SK-N-SH treated with all-trans-retinoic acid at 6 μM for 48 hours (cell line): ENCODE results near the gene CYP11A1.

Source experiments
- ARNTL ChIP-seq: fragments of 450-650 bp; formaldehyde crosslinking; IDR thresholded peaks from 2 replicates; pipeline ENCODE4 v1.5.0; 2020; ENCODE audit warnings: low read depth, mild to moderate bottlenecking, moderate library complexity, borderline replicate concordance
- ESRRG ChIP-seq: fragments of 250-450 bp; sonication (Bioruptor Pico); IDR thresholded peaks from 2 replicates; pipeline ENCODE4 v1.6.1; 2021; ENCODE audit warnings: mild to moderate bottlenecking
- ISL1 ChIP-seq: fragments of 250-450 bp; sonication (Bioruptor Pico); IDR thresholded peaks from 2 replicates; pipeline ENCODE4 v2.1.2; 2022; ENCODE audit warnings: mild to moderate bottlenecking, moderate library complexity
- OSR1 ChIP-seq: fragments of 250-450 bp; sonication (Bioruptor Pico); IDR thresholded peaks from 2 replicates; pipeline ENCODE4 v1.8.0; 2022; ENCODE audit warnings: moderate library complexity, mild to moderate bottlenecking, inconsistent platforms
- ZC3H10 ChIP-seq: fragments of 250-450 bp; sonication (Bioruptor Pico); IDR thresholded peaks from 2 replicates; pipeline ENCODE4 v1.5.1; 2021; ENCODE audit warnings: mild to moderate bottlenecking, moderate library complexity
- ZFP3 ChIP-seq: fragments of 250-450 bp; sonication (Bioruptor Pico); IDR thresholded peaks from 2 replicates; pipeline ENCODE4 v1.5.0; 2020; ENCODE audit warnings: mild to moderate bottlenecking, moderate library complexity
- ZNF70 ChIP-seq: fragments of 450-650 bp; formaldehyde crosslinking; IDR thresholded peaks from 2 replicates; pipeline ENCODE4 v1.5.0; 2020; ENCODE audit warnings: mild to moderate bottlenecking, moderate library complexity
- TF ChIP-seq, protein P1 (sequence below): fragments of 250-450 bp; sonication (Bioruptor Pico); IDR thresholded peaks from 2 replicates; pipeline ENCODE4 v1.5.1; 2020; ENCODE audit warnings: low read depth, mild to moderate bottlenecking, moderate library complexity

DNA sequence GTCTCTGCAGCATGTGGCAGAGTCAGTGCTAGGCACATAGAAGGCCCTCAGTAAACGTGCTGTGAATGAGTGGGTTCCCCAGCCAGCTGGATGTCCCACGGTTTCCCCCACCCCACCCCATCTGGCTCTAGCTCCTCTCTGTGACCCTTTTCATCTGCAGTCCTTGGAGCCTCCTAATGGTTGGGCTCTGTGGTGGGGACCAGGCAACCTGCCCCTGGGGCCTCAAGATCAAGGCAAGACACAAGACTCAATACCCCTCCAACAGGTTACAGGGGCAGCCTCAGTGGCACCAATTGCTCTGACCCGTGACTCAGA lies 17.1 kb upstream of the CYP11A1 start:
- TF ChIP-seq, protein P1, sequence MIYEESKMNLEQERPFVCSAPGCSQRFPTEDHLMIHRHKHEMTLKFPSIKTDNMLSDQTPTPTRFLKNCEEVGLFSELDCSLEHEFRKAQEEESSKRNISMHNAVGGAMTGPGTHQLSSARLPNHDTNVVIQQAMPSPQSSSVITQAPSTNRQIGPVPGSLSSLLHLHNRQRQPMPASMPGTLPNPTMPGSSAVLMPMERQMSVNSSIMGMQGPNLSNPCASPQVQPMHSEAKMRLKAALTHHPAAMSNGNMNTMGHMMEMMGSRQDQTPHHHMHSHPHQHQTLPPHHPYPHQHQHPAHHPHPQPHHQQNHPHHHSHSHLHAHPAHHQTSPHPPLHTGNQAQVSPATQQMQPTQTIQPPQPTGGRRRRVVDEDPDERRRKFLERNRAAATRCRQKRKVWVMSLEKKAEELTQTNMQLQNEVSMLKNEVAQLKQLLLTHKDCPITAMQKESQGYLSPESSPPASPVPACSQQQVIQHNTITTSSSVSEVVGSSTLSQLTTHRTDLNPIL (CRISPR knock-in tag), result no peak
- no peak for TF ChIP-seq OSR1
- no peak for TF ChIP-seq ARNTL
- TF ChIP-seq ZFP3 (CRISPR knock-in tag), result no peak
- TF ChIP-seq ZNF70, result no peak
- TF ChIP-seq ESRRG (CRISPR knock-in tag), result no peak
- no peak for TF ChIP-seq ISL1 (CRISPR knock-in tag)
- TF ChIP-seq ZC3H10, result no peak
